GM12874 (cell line): ENCODE data around the gene EIF4E1B.

ENCODE experiments used
- CTCF ChIP-seq: IDR thresholded peaks from 2 replicates; pipeline ENCODE4 v1.5.1; 2011; ENCODE audit warnings: low read depth, mild to moderate bottlenecking, control low read depth, low read length, moderate library complexity; ENCODE audit not compliant: insufficient read depth

EIF4E1B gene

DNA sequence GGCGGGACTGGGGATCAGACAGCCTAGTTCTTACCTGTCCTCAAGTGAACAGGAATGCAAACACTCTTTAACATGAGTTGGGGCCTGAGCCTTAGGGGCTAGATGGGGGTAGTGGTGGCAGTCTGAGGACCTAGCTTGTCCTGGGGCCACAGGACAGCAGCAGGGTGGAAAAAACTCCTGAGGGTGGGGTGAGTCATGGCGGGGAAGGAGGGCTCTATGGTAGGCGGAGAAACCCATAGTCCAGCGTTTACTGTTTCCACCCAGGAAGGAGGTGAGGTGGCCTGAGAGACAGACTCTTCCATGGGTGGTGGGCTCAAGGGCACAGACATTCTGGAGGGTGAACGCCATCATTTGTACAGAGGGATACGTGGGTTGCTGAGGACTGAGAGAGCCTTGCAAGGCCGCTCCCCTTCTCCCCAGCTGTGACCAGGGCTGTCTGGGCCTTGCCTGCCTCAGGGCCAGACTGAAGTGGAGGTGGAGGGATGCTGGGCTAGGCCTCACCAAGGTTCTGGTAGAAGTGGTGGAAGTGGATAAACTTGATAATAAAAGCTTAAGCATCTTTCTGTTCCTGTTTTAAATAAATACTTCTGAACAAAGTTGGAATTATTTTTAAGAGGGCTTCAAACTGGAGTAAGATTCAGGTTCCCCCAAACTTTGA lies 15.7 kb downstream of the EIF4E1B start:
- TF ChIP-seq CTCF, result no peak

DNA sequence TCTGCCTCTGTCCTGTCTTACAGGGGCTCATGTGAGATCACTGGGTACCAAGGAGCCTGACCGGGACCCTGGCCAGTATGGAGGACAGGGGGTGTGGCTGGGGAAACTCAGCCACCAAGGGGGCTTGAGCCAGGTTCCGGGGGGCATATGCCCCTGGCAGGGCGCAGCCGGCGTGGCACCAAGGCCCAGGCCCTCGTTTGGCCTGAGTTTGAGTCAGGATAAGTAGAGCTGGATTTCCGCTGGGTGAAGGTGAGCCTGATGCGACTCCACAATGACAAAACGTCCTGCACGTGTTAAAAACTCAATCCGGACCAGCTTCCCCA lies 16.2 kb downstream of the EIF4E1B start:
- TF ChIP-seq CTCF, result no peak

GRCh38 chr5:176647030-176647842 lies 16.8 kb downstream of the EIF4E1B start, which contains the start of gene TSPAN17:
TSPAN17 (plus strand) TSS chr5:176647484; CDS start chr5:176647616, 132 bp downstream.
- TF ChIP-seq CTCF, result no peak; the same call in 1 of the 2 replicates

- TF ChIP-seq CTCF, result no peak
Measured at GRCh38 chr5:176647843-176648473, 17.5 kb downstream of the EIF4E1B start.

DNA sequence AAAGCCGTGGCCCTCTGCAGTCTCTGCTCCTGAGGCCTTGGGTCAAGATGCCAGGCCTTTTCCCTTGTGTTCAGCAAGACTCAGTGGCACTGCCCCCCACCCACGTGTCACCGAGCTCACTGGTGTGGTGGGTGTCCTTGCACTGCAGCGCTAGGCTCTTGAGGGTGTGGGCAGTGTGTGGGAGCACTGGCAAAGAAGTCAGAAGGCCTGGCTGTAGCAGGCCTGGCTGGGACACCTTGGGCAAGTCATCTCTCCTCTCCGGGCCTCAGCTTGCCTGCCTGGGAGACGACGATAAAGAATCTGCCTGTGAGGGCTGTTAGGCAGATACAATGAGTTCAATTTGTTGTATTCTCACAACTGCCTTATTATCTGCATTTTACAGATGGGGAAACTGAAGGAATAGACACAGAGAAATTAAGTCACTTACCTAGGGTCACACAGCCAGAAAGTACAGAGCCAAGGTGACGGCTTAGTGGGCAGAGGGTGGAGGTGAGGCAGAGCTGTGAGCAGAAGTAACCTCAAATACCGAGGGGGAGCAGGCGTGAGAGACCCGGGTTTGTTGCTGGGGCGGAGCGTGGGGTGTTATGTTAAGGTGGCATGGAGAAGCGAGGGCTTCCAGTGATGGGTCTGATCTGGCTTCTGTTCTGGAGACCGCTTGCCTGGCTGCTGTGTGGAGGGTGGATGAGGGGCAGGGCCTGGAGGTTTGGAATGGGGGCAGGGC lies 18.2 kb downstream of the EIF4E1B start:
- no peak for TF ChIP-seq CTCF

- TF ChIP-seq CTCF, result no peak
Measured at GRCh38 chr5:176650354-176650884, 19.9 kb downstream of the EIF4E1B start.
